Astrocyte (in vitro differentiated cells and primary cell): Measurements from ENCODE around the gene CFAP210. TPM values are rescaled to one million over a fixed set of nuclear protein-coding genes. Genes with fewer than 3 reads are reported as not detected.
"Not testable (repeated sequence)": the region's sequence is repeated elsewhere in the genome, so short reads cannot be mapped to it uniquely, and the experiment has no call there.

Source experiments
- DNase-seq: peaks from one replicate; pipeline ENCODE4 v3.0.0-alpha.2; 2010; ENCODE audit warnings: low read depth
- FAIRE-seq: peaks from 2 replicates; lab custom pipeline; 2011; peaks lifted over from hg19 to GRCh38; lab: Jason Lieb, UNC
- H2AFZ ChIP-seq: 2 replicates; pipeline ENCODE4 v1.6.0; 2012; ENCODE audit warnings: low read depth, low read length, inconsistent platforms
- H3K27ac ChIP-seq: 2 replicates; pipeline ENCODE4 v1.5.1; 2011; ENCODE audit warnings: low read depth, low read length, inconsistent platforms
- H3K27me3 ChIP-seq: 2 replicates; pipeline ENCODE4 v1.6.0; 2011; ENCODE audit warnings: low read length, inconsistent platforms; ENCODE audit not compliant: insufficient read depth
- H3K36me3 ChIP-seq: 2 replicates; pipeline ENCODE4 v1.5.1; 2011; ENCODE audit warnings: low read length, inconsistent platforms; ENCODE audit not compliant: insufficient read depth
- H3K4me1 ChIP-seq: 2 replicates; pipeline ENCODE4 v1.5.1; 2011; ENCODE audit warnings: low read length, inconsistent platforms; ENCODE audit not compliant: insufficient read depth
- H3K4me2 ChIP-seq: 2 replicates; pipeline ENCODE4 v1.6.0; 2012; ENCODE audit warnings: low read length, inconsistent platforms
- H3K4me3 ChIP-seq: 2 replicates; pipeline ENCODE4 v1.5.1; 2011; ENCODE audit warnings: low read depth, mild to moderate bottlenecking, low read length, inconsistent platforms; ENCODE audit not compliant: insufficient read depth
- H3K79me2 ChIP-seq: 2 replicates; pipeline ENCODE4 v1.6.0; 2012; ENCODE audit warnings: mild to moderate bottlenecking, low read length, inconsistent platforms; ENCODE audit not compliant: insufficient read depth
- H3K9ac ChIP-seq: 2 replicates; pipeline ENCODE4 v1.6.0; 2012; ENCODE audit warnings: mild to moderate bottlenecking, low read length, inconsistent platforms
- H3K9me3 ChIP-seq: 2 replicates; pipeline ENCODE4 v1.5.1; 2012; ENCODE audit warnings: low read depth, mild to moderate bottlenecking, low read length, inconsistent platforms; ENCODE audit not compliant: insufficient read depth
- H4K20me1 ChIP-seq: 2 replicates; pipeline ENCODE4 v1.6.0; 2012; ENCODE audit warnings: low read length, inconsistent platforms; ENCODE audit not compliant: insufficient read depth
- H3K27ac Mint-ChIP-seq: one replicate; pipeline ENCODE4 v1.8.0; 2021; ENCODE audit warnings: mild to moderate bottlenecking, mixed read lengths; ENCODE audit not compliant: unreplicated experiment
- H3K27me3 Mint-ChIP-seq: one replicate; pipeline ENCODE4 v1.8.0; 2021; ENCODE audit warnings: low read depth, mixed read lengths; ENCODE audit not compliant: unreplicated experiment
- H3K36me3 Mint-ChIP-seq: one replicate; pipeline ENCODE4 v1.8.0; 2021; ENCODE audit warnings: low read depth, mixed read lengths; ENCODE audit not compliant: unreplicated experiment
- H3K4me1 Mint-ChIP-seq: one replicate; pipeline ENCODE4 v1.8.0; 2021; ENCODE audit warnings: low read depth, mixed read lengths; ENCODE audit not compliant: unreplicated experiment
- H3K4me3 Mint-ChIP-seq: one replicate; pipeline ENCODE4 v1.8.0; 2021; ENCODE audit warnings: mild to moderate bottlenecking, moderate library complexity, mixed read lengths; ENCODE audit not compliant: unreplicated experiment
- H3K9me3 Mint-ChIP-seq: one replicate; pipeline ENCODE4 v1.8.0; 2021; ENCODE audit warnings: mild to moderate bottlenecking, mixed read lengths; ENCODE audit not compliant: unreplicated experiment
- EZH2 ChIP-seq: IDR thresholded peaks from 2 replicates; pipeline ENCODE4 v1.6.1; 2012; ENCODE audit warnings: mild to moderate bottlenecking, low read length, inconsistent platforms; ENCODE audit not compliant: insufficient read depth
- total RNA-seq: library from RNA; stranded (reverse); gene quantifications from 2 replicates; pipeline ENCODE4 v1.2.1, GENCODE V29; 2021
- TF ChIP-seq, protein P1 (sequence below): IDR thresholded peaks from 2 replicates; pipeline ENCODE4 v1.5.1; 2011; ENCODE audit warnings: low read depth, mild to moderate bottlenecking, inconsistent platforms, low read length, moderate library complexity; ENCODE audit not compliant: insufficient read depth

CFAP210 gene
- total RNA-seq, 1 donor from 2014 or later, result 0.20 TPM

DNA sequence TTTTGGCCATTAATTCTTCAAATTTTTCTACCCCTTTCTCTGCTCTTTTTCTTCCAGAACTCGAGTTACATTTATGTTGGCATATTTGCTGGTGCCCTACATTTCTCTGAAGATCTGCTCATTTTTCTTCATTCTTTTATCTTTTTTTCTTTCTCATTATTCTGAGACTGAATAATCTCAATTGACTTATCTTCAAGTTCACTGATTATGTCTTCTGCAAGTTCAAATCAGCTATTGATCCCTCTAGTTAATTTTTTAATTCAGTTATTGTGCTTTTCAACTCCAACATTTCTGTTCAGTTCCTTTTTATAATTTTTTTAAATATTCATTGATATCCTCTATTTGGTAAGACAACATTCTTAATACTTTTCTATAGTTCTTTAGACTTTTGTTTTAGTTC, 3.2 kb downstream of the CFAP210 start:
- peaks cover 4% of the 10 kb centered on the region for H3K9me3 Mint-ChIP-seq
- Histone ChIP-seq H2AFZ (no peak overlapping the region), H3K27me3 (no peaks in the 10 kb centered on the region), H4K20me1 (no peaks in the 10 kb centered on the region), H3K4me3 (no peak overlapping the region), H3K4me2 (no peak overlapping the region), H3K79me2 (no peaks in the 10 kb centered on the region), H3K36me3 (no peaks in the 10 kb centered on the region), H3K9ac (no peak overlapping the region), H3K4me1 (no peaks in the 10 kb centered on the region), H3K9me3 (no peaks in the 10 kb centered on the region), H3K27ac (no peak overlapping the region)
- peaks cover 3% of the 10 kb centered on the region for H3K27me3 Mint-ChIP-seq
- DNase-seq (no peak), FAIRE-seq (no peak)
- H3K27ac Mint-ChIP-seq, result no peak overlapping the region
- no peaks in the 10 kb centered on the region for H3K36me3 Mint-ChIP-seq
- H3K4me1 Mint-ChIP-seq, result peaks cover 2% of the 10 kb centered on the region
- TF ChIP-seq, protein P1, sequence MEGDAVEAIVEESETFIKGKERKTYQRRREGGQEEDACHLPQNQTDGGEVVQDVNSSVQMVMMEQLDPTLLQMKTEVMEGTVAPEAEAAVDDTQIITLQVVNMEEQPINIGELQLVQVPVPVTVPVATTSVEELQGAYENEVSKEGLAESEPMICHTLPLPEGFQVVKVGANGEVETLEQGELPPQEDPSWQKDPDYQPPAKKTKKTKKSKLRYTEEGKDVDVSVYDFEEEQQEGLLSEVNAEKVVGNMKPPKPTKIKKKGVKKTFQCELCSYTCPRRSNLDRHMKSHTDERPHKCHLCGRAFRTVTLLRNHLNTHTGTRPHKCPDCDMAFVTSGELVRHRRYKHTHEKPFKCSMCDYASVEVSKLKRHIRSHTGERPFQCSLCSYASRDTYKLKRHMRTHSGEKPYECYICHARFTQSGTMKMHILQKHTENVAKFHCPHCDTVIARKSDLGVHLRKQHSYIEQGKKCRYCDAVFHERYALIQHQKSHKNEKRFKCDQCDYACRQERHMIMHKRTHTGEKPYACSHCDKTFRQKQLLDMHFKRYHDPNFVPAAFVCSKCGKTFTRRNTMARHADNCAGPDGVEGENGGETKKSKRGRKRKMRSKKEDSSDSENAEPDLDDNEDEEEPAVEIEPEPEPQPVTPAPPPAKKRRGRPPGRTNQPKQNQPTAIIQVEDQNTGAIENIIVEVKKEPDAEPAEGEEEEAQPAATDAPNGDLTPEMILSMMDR, result no peak
- no peak for TF ChIP-seq EZH2
- no peak overlapping the region for H3K4me3 Mint-ChIP-seq

DNA sequence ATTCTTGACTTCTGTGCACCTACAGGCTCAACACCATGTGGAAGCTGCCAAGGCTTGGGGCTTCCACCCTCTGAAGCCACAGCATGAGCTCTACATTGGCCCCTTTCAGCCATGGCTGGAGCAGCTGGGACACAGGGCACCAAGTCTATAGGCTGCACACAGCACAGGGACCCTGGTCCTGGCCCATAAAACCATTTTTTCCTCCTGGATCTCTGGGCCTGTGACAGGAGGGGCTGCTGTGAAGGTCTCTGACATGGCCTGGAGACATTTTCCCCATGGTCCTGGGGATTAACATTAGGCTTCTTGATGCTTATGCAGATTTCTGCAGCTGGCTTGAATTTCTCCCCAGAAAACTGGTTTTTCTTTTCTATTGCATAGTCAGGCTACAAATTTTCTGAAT, 6.3 kb downstream of the CFAP210 start:
- FAIRE-seq, result not testable (repeated sequence)

DNA sequence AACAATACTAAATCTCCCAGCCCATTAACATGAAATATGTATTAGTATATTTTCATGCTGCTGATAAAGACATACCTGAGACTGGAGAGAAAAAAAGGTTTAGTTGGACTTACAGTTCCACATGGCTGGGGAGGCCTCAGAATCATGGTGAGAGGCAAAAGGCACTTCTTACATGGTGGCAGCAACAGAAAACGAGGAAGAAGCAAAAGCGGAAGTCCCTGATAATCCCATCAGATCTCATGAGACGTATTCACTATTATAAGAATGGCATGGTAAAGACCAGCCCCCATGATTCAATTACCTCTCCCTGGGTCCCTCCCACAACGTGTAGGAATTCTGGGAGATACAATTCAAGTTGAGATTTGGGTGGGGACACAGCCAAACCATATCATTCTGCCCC, 7.4 kb downstream of the CFAP210 start:
- not testable (repeated sequence) for H3K79me2 ChIP-seq, H3K27me3 ChIP-seq, H3K36me3 ChIP-seq

More for the DNA sequence above, 6.3 kb downstream of the CFAP210 start:
- H3K27ac Mint-ChIP-seq, H3K27me3 Mint-ChIP-seq, H3K4me3 ChIP-seq, H4K20me1 ChIP-seq, H3K4me1 ChIP-seq, H3K27ac ChIP-seq, DNase-seq, H3K27me3 ChIP-seq, H3K36me3 Mint-ChIP-seq, H3K4me3 Mint-ChIP-seq, H3K9me3 Mint-ChIP-seq, H3K36me3 ChIP-seq, H3K4me1 Mint-ChIP-seq, H3K79me2 ChIP-seq, H2AFZ ChIP-seq, H3K9ac ChIP-seq, H3K4me2 ChIP-seq, H3K9me3 ChIP-seq: not testable (repeated sequence)

DNA sequence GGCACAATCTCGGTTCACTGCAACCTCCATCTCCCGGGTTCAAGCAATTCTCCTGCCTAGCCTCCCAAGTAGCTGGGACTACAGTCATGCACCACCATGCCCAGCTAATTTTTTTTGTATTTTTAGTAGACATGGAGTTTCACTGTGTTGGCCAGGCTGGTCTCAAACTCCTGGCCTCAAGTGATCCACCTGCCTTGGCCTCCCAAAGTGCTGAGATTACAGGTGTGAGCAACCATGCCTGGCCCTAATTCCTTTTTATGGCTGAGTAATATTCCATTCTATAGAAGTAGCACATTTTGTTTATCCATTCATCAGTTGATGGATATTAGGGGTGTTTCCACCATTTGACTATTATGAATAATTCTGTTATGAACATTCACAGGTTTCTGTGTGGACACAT, 9.5 kb downstream of the CFAP210 start:
- H3K9ac ChIP-seq, H3K27ac ChIP-seq, H2AFZ ChIP-seq, H3K4me1 ChIP-seq, H3K9me3 ChIP-seq, H3K27me3 Mint-ChIP-seq, H3K4me3 ChIP-seq, H3K27me3 ChIP-seq, H3K4me2 ChIP-seq, H3K27ac Mint-ChIP-seq, H3K36me3 Mint-ChIP-seq, DNase-seq, FAIRE-seq, H3K36me3 ChIP-seq, H3K9me3 Mint-ChIP-seq, H3K79me2 ChIP-seq, H3K4me3 Mint-ChIP-seq, H3K4me1 Mint-ChIP-seq, H4K20me1 ChIP-seq: not testable (repeated sequence)

More for the DNA sequence above, 7.4 kb downstream of the CFAP210 start:
- H3K36me3 Mint-ChIP-seq, H3K4me3 Mint-ChIP-seq, FAIRE-seq, H3K9ac ChIP-seq, H3K27ac Mint-ChIP-seq, H3K4me2 ChIP-seq, H3K9me3 ChIP-seq, H3K27me3 Mint-ChIP-seq, H4K20me1 ChIP-seq, H3K27ac ChIP-seq, DNase-seq, H2AFZ ChIP-seq, H3K4me3 ChIP-seq, H3K4me1 ChIP-seq, H3K9me3 Mint-ChIP-seq, H3K4me1 Mint-ChIP-seq: not testable (repeated sequence)
